Gastrocnemius medialis (tissue), 4 donors: ENCODE measurements around the gene CNGB1.

ENCODE experiments used
- CTCF ChIP-seq, 5 experiments: fragments of 450-650 bp in 3 of 5; fragments of 200-600 bp in 2 of 5; sonication (generic) in 2 of 5; IDR thresholded peaks in 4 of 5; conservative IDR thresholded peaks in 1 of 5; 1 replicate in 4 of 5; 2 replicates in 1 of 5; pipeline ENCODE4 v1.5.1; 2016 to 2019; ENCODE audit warnings: antibody characterized with exemption in 5 of 5, mild to moderate bottlenecking in 3 of 5, moderate library complexity in 3 of 5
- POLR2A ChIP-seq, 2 donors: fragments of 450-650 bp; IDR thresholded peaks; one replicate each; pipeline ENCODE4 v1.6.1; 2017; ENCODE audit warnings: antibody characterized with exemption in 2 of 2, mild to moderate bottlenecking in 2 of 2, moderate library complexity in 2 of 2

- TF ChIP-seq POLR2A (IDR thresholded peaks at IDR 0.05): no peak
- no peak for TF ChIP-seq CTCF (IDR thresholded peaks at IDR 0.05 in 4 of 5, conservative IDR thresholded peaks at IDR 0.05 in 1 of 5)
Measured at GRCh38 chr16:57918444-57918843, 52.5 kb downstream of the CNGB1 start.
